Measurements from ENCODE around the gene BIRC7.

Gene BIRC7, protein sequence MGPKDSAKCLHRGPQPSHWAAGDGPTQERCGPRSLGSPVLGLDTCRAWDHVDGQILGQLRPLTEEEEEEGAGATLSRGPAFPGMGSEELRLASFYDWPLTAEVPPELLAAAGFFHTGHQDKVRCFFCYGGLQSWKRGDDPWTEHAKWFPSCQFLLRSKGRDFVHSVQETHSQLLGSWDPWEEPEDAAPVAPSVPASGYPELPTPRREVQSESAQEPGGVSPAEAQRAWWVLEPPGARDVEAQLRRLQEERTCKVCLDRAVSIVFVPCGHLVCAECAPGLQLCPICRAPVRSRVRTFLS

DNA sequence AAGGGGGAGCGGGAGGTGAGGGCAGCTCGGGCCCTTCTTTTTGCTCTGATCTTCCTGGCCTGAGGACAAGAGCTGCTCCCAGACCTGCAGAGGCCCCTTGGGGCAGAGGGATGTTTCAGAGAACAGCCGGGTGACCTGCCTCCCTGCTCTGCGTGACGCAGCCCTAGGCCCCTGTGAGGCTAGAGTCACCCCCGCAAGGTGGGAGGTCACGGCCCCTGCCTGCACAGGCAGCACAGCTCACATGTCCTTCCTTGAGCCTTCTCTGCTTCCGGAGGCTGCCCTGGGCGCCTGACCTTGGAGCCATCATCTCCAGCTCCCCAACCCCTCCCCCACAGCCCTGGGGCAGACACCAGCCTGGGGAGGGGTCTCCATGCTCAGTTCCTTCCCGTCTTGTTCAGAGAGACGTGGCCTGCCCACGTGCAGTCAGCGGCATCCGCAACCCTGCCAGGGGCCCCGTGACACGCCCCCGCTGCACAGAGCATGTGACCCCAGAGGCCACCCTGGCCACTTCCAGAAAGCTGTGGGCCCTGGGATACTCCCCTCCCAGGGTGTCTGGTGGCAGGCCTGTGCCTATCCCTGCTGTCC lies at the start of gene BIRC7:
Gene BIRC7 (plus strand): TSS at position 507 of the 585 bp plus-strand sequence. CDS start 192 bp downstream, outside the sequence.
- Histone ChIP-seq H3K27me3 (peaks cover 0 to 84% of the 10 kb centered on the region in 2 donors), H3K4me1 (peaks cover 0 to 6% (median 1%) of the 10 kb centered on the region in 4 donors), H3K36me3 (no peaks in the 10 kb centered on the region), H3K27ac (no peak within 1 kb of the TSS), H3K9me3 (no peaks in the 10 kb centered on the region), H3K4me3 (no peak within 1 kb of the TSS)
- DNase-seq = no peak
- TF ChIP-seq, protein P1, sequence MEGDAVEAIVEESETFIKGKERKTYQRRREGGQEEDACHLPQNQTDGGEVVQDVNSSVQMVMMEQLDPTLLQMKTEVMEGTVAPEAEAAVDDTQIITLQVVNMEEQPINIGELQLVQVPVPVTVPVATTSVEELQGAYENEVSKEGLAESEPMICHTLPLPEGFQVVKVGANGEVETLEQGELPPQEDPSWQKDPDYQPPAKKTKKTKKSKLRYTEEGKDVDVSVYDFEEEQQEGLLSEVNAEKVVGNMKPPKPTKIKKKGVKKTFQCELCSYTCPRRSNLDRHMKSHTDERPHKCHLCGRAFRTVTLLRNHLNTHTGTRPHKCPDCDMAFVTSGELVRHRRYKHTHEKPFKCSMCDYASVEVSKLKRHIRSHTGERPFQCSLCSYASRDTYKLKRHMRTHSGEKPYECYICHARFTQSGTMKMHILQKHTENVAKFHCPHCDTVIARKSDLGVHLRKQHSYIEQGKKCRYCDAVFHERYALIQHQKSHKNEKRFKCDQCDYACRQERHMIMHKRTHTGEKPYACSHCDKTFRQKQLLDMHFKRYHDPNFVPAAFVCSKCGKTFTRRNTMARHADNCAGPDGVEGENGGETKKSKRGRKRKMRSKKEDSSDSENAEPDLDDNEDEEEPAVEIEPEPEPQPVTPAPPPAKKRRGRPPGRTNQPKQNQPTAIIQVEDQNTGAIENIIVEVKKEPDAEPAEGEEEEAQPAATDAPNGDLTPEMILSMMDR (IDR thresholded peaks at IDR 0.05) = no peak
- intact Hi-C loops (cut with DNase I; ENCODE audit: low total_unique reads) = no loop called here

DNA sequence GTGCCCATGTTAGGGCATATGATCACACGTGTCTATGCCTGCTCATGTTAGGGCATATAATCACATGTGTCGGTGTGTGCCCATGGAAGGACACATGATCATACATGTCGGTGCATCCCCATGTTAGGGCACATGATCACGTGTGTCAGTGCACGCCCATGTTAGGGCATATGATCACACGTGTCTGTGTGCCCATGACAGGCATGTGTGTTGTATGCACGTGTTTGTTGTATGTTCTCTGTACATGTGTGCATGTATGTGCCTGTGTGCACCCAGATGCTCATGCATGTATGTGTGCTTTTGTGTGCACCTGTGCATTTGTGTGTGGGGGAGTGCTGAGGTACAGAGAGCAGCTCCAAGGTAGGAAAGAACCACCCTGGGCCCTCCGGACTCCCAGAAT lies 49.6 kb upstream of the BIRC7 start:
- peaks cover 0 to 33% of the 10 kb centered on the region in 2 donors for H3K27me3 ChIP-seq
- DNase-seq = no peak
- intact Hi-C loops (cut with DNase I; ENCODE audit: low total_unique reads) = no loop called here
- TF ChIP-seq, protein P1 (IDR thresholded peaks at IDR 0.05) = no peak
- H3K36me3 ChIP-seq = no peaks in the 10 kb centered on the region
- H3K4me1 ChIP-seq = no peaks in the 10 kb centered on the region
- no peak overlapping the region for H3K27ac ChIP-seq
- no peak overlapping the region for H3K4me3 ChIP-seq
- H3K9me3 ChIP-seq = no peaks in the 10 kb centered on the region

DNA sequence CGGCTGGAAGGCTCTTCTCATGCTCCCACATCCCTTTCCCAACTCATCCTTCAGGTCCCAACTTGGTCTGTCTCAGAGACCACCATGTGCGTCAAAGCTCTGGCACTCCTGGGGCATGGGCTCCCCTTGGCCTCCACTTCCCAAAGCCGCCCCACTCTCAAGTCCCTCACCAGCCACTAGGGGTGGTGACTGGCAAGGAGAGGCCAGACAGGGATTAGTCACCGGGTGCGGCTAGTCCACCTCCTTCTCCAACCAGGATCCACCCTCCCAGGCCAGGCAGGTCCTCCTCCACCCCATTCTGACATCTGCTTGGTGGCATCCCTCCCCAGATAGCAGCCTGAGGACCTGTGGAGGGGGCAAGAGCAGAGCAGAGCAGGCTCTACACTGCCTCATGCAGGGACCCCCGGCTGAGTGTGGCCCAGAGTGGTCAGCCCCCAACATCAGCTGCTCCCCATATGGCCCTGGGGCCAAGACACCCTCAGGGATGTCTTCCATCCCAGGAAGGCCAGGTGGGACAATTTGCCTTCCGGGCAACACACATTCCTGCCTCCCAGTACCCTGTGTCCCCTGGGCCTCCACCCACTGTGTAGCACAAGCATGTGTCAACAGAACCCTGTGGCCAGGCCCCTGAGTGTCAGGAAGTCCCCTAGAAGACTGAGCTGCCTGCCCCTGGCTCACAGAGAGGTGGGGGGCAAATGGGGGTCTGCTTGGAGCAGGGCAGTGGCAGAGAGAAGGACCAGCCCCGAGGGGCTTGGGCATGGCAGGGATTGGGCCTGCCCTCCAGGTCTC lies 49.0 kb upstream of the BIRC7 start:
- Histone ChIP-seq H3K4me3 (no peak overlapping the region), H3K27me3 (peaks cover 0 to 27% of the 10 kb centered on the region in 2 donors), H3K36me3 (no peaks in the 10 kb centered on the region), H3K27ac (no peak overlapping the region), H3K9me3 (no peaks in the 10 kb centered on the region), H3K4me1 (no peaks in the 10 kb centered on the region)
- no peak for DNase-seq
- TF ChIP-seq, protein P1 (IDR thresholded peaks at IDR 0.05) = no peak
- intact Hi-C loops (cut with DNase I; ENCODE audit: low total_unique reads) = no loop called here

DNA sequence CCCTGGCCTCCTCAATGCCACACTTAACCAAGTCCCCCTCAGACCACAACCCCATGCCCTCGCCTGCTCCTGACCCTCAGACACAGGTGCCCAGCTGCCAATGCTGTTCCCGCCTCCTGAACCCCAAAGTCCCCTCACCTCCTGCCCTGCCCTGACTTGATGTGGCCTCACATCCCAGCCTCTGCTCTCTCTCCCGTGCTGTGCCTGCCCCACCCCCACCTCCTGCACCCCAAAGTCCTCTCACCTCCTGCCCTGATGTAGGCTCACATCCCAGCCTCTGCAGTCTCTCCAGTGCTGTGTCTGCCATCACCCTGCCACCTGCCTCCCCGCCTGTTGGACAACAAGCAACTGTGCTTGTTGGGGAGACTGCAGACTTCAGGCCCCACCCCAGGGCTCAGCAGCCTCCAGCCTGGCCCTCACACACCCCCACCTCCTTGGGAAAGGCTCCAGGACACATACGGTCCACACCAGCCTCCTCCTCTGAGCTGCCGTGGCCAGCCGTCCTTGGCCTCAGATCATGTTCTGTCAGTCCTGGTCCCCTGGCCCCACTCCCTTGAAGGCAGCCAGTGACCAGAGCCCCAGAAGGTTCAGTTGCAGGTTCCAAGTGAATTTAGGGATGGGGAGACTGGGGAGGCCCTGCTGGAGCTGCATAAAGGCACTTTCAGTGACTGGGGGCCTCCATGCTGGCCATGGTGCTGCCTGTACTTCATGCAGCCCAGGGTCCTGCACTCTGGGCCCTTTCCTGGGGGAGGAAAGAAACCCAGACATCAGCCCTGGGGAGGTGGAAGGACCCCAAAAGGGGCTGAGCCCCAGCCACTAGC lies 48.2 kb upstream of the BIRC7 start:
- TF ChIP-seq, protein P1 (IDR thresholded peaks at IDR 0.05) = no peak
- DNase-seq = no peak
- intact Hi-C loops (cut with DNase I; ENCODE audit: low total_unique reads) = no loop called here
- H3K9me3 ChIP-seq = no peaks in the 10 kb centered on the region
- no peaks in the 10 kb centered on the region for H3K36me3 ChIP-seq
- no peaks in the 10 kb centered on the region for H3K4me1 ChIP-seq
- no peak overlapping the region for H3K4me3 ChIP-seq
- H3K27ac ChIP-seq = no peak overlapping the region
- H3K27me3 ChIP-seq = peaks cover 0 to 19% of the 10 kb centered on the region in 2 donors

DNA sequence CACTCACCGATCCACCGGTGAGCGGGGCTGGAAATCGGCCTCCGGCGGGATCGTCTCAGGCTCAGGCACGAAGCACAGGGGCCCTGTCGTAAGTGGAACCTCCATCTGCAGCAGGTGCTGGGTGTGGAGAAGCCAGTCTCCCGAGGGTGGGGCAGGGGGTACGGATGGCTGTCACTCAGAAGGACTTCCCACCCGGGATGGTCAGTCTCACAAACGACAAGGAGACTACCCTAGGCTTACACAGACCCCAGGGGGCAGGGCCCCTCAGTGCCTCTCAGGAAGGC lies 47.6 kb upstream of the BIRC7 start:
- Histone ChIP-seq H3K4me1 (no peaks in the 10 kb centered on the region), H3K27me3 (peaks cover 0 to 13% of the 10 kb centered on the region in 2 donors), H3K4me3 (no peak overlapping the region), H3K27ac (no peak overlapping the region), H3K9me3 (no peaks in the 10 kb centered on the region), H3K36me3 (no peaks in the 10 kb centered on the region)
- DNase-seq = no peak
- TF ChIP-seq, protein P1 (IDR thresholded peaks at IDR 0.05) = no peak
- intact Hi-C loops (cut with DNase I; ENCODE audit: low total_unique reads) = no loop called here
